HepG2 (cell line): ENCODE measurements around the gene NAE1. TPM values are rescaled to one million over a fixed set of nuclear protein-coding genes. Genes with fewer than 3 reads are reported as not detected.
A peak's percentile ranks its signal among the peaks of the same experiment; 100 is the strongest.

Experiments
- NR2F2 ChIP-seq: IDR thresholded peaks from 2 replicates; pipeline ENCODE4 v1.6.1; 2012; ENCODE audit warnings: low read depth, inconsistent platforms, borderline replicate concordance
- XRCC5 ChIP-seq: fragments of 200-400 bp; formaldehyde crosslinking; optimal IDR thresholded peaks from 2 replicates; pipeline ENCODE3; 2017; ENCODE audit warnings: mild to moderate bottlenecking, low read length
- ZFX ChIP-seq: sonication (generic); formaldehyde crosslinking; IDR thresholded peaks from 2 replicates; pipeline ENCODE4 v1.4.0; 2020; ENCODE audit warnings: mild to moderate bottlenecking, low read depth, missing genetic modification reagents, moderate library complexity
- ZNF160 ChIP-seq: sonication (generic); formaldehyde crosslinking; IDR thresholded peaks from 2 replicates; pipeline ENCODE4 v1.8.0; 2022; ENCODE audit warnings: mild to moderate bottlenecking, inconsistent platforms, missing genetic modification reagents
- ZNF33B ChIP-seq: sonication (generic); formaldehyde crosslinking; IDR thresholded peaks from 2 replicates; pipeline ENCODE4 v1.5.1; 2020; ENCODE audit warnings: mild to moderate bottlenecking, missing genetic modification reagents
- ZNF350 ChIP-seq: sonication (generic); formaldehyde crosslinking; IDR thresholded peaks from 2 replicates; pipeline ENCODE4 v1.4.0; 2020; ENCODE audit warnings: mild to moderate bottlenecking, low read depth, missing genetic modification reagents, borderline replicate concordance
- ZNF446 ChIP-seq: sonication (generic); formaldehyde crosslinking; IDR thresholded peaks from 2 replicates; pipeline ENCODE4 v1.5.0; 2020; ENCODE audit warnings: mild to moderate bottlenecking, missing genetic modification reagents
- ZNF776 ChIP-seq: sonication (generic); formaldehyde crosslinking; IDR thresholded peaks from 2 replicates; pipeline ENCODE4 v1.4.0; 2020; ENCODE audit warnings: mild to moderate bottlenecking, missing genetic modification reagents
- polyA plus RNA-seq, 8 experiments: library from polyadenylated mRNA; depleted of rRNA in 3 of 8; stranded (reverse) in 7 of 8; unstranded in 1 of 8; fragments of >200 nt; fragmentation: Illumina TruSeq in 4 of 8; extraction: Trizol in 4 of 8; gene quantifications; 2 replicates each; pipeline versions ENCODE4 v1.2.1 to v1.2.3, GENCODE V29; 2011 to 2016; ENCODE audit warnings: low read depth in 4 of 8, missing spikeins in 1 of 8, mixed read lengths in 1 of 8; ENCODE audit not compliant: insufficient read depth in 1 of 8
- total RNA-seq, 5 experiments: library from RNA; depleted of rRNA; stranded (reverse); fragments of >200 nt; fragmentation: Illumina TruSeq; extraction: Trizol; gene quantifications; 2 replicates each; pipeline ENCODE4 v1.2.3, GENCODE V29; 2016; ENCODE audit warnings: low read depth in 1 of 5
- TF ChIP-seq, protein P1 (sequence below): sonication (generic); formaldehyde crosslinking; IDR thresholded peaks from 2 replicates; pipeline ENCODE4 v1.4.0; 2020; ENCODE audit warnings: missing genetic modification reagents
- TF ChIP-seq, protein P2 (sequence below): sonication (generic); formaldehyde crosslinking; conservative IDR thresholded peaks from 2 replicates; pipeline ENCODE4 v1.4.0; 2020; ENCODE audit warnings: missing genetic modification reagents
- TF ChIP-seq, protein P3 (sequence below): sonication (generic); formaldehyde crosslinking; IDR thresholded peaks from 2 replicates; pipeline ENCODE4 v1.8.0; 2023; ENCODE audit warnings: mild to moderate bottlenecking, missing genetic modification reagents
- TF ChIP-seq, protein P4 (sequence below): sonication (generic); formaldehyde crosslinking; IDR thresholded peaks from 2 replicates; pipeline ENCODE4 v1.4.0; 2020; ENCODE audit warnings: missing genetic modification reagents
- TF ChIP-seq, protein P5 (sequence below): sonication (generic); formaldehyde crosslinking; IDR thresholded peaks from 2 replicates; pipeline ENCODE4 v1.8.0; 2022; ENCODE audit warnings: mild to moderate bottlenecking, missing genetic modification reagents, moderate library complexity
- TF ChIP-seq, protein P6 (sequence below): sonication (generic); formaldehyde crosslinking; IDR thresholded peaks from 2 replicates; pipeline ENCODE4 v1.5.0; 2020; ENCODE audit warnings: mild to moderate bottlenecking, missing genetic modification reagents

Gene NAE1
- total and polyA plus RNA-seq, 2 of the 13 experiments (the other 11 are each of a cell fraction or from before 2014, with no cell fraction given) = 95.7 to 206 TPM

DNA sequence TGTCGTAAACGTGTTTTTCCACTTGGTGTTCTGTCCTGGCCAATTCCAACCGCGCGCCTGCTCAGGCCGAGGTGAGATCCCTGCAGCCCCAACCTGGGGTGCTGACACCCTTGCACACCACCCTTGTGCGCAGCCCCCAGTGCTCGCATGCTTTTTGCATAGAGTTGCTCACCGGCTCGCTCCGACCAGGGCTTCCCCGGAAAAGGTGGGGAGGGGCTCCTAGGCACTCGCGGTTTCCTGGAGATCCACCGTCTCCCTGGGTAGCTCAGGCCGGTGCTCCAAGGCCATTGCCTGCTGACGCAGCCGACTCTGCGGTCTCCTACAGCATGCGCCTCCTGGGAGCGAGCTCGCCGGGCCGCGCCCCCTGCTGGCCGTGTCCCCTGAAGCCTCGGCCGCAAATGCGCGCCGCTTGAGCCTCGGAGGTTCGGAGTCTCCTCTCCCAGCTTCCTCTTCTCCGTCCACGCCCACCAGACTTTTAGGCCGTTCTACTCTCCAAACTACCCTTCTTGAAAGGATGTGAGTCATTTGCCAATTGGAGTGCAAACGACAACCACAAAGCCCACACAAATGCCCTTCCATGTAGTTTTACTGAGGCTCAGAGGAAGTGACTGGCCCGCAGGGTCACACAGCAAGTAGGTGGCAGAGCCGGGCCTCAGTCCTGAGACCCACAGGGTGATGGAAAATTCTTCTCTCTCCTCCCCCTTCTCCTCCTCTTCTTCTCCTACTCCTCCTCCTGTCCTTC, 42.3 kb upstream of the NAE1 start (continued):
- TF ChIP-seq, protein P1, sequence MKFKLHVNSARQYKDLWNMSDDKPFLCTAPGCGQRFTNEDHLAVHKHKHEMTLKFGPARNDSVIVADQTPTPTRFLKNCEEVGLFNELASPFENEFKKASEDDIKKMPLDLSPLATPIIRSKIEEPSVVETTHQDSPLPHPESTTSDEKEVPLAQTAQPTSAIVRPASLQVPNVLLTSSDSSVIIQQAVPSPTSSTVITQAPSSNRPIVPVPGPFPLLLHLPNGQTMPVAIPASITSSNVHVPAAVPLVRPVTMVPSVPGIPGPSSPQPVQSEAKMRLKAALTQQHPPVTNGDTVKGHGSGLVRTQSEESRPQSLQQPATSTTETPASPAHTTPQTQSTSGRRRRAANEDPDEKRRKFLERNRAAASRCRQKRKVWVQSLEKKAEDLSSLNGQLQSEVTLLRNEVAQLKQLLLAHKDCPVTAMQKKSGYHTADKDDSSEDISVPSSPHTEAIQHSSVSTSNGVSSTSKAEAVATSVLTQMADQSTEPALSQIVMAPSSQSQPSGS (CRISPR knock-in tag) = no peak; the same call in 1 of the 2 replicates
- peak; percentile 84 for TF ChIP-seq ZFX (CRISPR knock-in tag)
- TF ChIP-seq, protein P2, sequence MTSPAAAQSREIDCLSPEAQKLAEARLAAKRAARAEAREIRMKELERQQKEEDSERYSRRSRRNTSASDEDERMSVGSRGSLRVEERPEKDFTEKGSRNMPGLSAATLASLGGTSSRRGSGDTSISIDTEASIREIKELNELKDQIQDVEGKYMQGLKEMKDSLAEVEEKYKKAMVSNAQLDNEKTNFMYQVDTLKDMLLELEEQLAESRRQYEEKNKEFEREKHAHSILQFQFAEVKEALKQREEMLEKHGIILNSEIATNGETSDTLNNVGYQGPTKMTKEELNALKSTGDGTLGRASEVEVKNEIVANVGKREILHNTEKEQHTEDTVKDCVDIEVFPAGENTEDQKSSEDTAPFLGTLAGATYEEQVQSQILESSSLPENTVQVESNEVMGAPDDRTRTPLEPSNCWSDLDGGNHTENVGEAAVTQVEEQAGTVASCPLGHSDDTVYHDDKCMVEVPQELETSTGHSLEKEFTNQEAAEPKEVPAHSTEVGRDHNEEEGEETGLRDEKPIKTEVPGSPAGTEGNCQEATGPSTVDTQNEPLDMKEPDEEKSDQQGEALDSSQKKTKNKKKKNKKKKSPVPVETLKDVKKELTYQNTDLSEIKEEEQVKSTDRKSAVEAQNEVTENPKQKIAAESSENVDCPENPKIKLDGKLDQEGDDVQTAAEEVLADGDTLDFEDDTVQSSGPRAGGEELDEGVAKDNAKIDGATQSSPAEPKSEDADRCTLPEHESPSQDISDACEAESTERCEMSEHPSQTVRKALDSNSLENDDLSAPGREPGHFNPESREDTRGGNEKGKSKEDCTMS (CRISPR knock-in tag) = no peak
- TF ChIP-seq ZNF160 (CRISPR knock-in tag) = peak; percentile 86; the same call in 1 of the 2 replicates
- TF ChIP-seq NR2F2 = no peak
- TF ChIP-seq XRCC5 = peak; percentile 100
- no peak for TF ChIP-seq ZNF33B (CRISPR knock-in tag)
- TF ChIP-seq ZNF446 (CRISPR knock-in tag) = no peak
- TF ChIP-seq ZNF776 (CRISPR knock-in tag) = no peak
- TF ChIP-seq, protein P3, sequence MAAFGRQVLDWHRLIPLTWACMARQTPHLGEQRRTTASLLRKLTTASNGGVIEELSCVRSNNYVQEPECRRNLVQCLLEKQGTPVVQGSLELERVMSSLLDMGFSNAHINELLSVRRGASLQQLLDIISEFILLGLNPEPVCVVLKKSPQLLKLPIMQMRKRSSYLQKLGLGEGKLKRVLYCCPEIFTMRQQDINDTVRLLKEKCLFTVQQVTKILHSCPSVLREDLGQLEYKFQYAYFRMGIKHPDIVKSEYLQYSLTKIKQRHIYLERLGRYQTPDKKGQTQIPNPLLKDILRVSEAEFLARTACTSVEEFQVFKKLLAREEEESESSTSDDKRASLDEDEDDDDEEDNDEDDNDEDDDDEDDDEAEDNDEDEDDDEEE = 0 out of 2 replicates have a peak, but pooled peaks have one; percentile 53
- TF ChIP-seq, protein P4, sequence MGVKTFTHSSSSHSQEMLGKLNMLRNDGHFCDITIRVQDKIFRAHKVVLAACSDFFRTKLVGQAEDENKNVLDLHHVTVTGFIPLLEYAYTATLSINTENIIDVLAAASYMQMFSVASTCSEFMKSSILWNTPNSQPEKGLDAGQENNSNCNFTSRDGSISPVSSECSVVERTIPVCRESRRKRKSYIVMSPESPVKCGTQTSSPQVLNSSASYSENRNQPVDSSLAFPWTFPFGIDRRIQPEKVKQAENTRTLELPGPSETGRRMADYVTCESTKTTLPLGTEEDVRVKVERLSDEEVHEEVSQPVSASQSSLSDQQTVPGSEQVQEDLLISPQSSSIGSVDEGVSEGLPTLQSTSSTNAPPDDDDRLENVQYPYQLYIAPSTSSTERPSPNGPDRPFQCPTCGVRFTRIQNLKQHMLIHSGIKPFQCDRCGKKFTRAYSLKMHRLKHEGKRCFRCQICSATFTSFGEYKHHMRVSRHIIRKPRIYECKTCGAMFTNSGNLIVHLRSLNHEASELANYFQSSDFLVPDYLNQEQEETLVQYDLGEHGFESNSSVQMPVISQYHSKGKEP = no peak
- TF ChIP-seq, protein P5, sequence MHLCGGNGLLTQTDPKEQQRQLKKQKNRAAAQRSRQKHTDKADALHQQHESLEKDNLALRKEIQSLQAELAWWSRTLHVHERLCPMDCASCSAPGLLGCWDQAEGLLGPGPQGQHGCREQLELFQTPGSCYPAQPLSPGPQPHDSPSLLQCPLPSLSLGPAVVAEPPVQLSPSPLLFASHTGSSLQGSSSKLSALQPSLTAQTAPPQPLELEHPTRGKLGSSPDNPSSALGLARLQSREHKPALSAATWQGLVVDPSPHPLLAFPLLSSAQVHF (CRISPR knock-in tag) = no peak; the same call in 1 of the 2 replicates
- peak; percentile 80; the same call in 1 of the 2 replicates for TF ChIP-seq ZNF350 (CRISPR knock-in tag)
- TF ChIP-seq, protein P6, sequence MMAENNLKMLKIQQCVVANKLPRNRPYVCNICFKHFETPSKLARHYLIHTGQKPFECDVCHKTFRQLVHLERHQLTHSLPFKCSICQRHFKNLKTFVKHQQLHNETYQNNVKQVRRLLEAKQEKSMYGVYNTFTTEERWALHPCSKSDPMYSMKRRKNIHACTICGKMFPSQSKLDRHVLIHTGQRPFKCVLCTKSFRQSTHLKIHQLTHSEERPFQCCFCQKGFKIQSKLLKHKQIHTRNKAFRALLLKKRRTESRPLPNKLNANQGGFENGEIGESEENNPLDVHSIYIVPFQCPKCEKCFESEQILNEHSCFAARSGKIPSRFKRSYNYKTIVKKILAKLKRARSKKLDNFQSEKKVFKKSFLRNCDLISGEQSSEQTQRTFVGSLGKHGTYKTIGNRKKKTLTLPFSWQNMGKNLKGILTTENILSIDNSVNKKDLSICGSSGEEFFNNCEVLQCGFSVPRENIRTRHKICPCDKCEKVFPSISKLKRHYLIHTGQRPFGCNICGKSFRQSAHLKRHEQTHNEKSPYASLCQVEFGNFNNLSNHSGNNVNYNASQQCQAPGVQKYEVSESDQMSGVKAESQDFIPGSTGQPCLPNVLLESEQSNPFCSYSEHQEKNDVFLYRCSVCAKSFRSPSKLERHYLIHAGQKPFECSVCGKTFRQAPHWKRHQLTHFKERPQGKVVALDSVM (CRISPR knock-in tag) = peak; percentile 88
